K562 (cell line): ENCODE measurements around the gene GPC3. TPM values are rescaled to one million over a fixed set of nuclear protein-coding genes. Genes with fewer than 3 reads are reported as not detected.

Source experiments
- ATAC-seq: fragments of 200-7000 bp; cut with Tn5 transposase; 3 replicates; pipeline ENCODE4 v1.9.1; 2020; ENCODE audit warnings: moderate library complexity
- BruUV-seq: library from RNA; stranded (reverse); fragments of 400-500 nt; replicated peaks from 2 replicates; lab custom pipeline; 2021; lab: Mats Ljungman, UMichigan
- CTCF ChIA-PET: fragments of 300-600 bp; formaldehyde crosslinking; extraction: SDS; loops from one replicate; lab custom pipeline; 2021; ENCODE audit warnings: low intra/inter-chr PET ratio; lab: Yijun Ruan, JAX
- POLR2A ChIA-PET: fragments of 300-600, 350-650 bp; sonication (Branson Sonifier 250); formaldehyde crosslinking; extraction: SDS; loops from one replicate; lab custom pipeline; 2021; ENCODE audit warnings: antibody characterized with exemption, inconsistent platforms; lab: Yijun Ruan, JAX
- DNase-seq, 4 experiments: peaks; one replicate each; pipeline versions ENCODE4 v3.0.0 to v3.0.0-alpha.2; 2011 to 2018; ENCODE audit warnings: low spot score in 3 of 4, mixed read lengths in 3 of 4; ENCODE audit errors: extremely low read depth in 1 of 4
- FAIRE-seq: peaks from 2 replicates; lab custom pipeline; 2011; peaks lifted over from hg19 to GRCh38; lab: Jason Lieb, UNC
- H2AFZ ChIP-seq: 2 replicates; pipeline ENCODE4 v1.6.0; 2011; ENCODE audit warnings: low read depth, low read length, control low read depth, inconsistent platforms
- H3K27ac ChIP-seq: fragments of 200-600 bp; 3 replicates; pipeline ENCODE4 v1.8.0; 2011; ENCODE audit warnings: low read depth, mild to moderate bottlenecking, control low read depth, inconsistent platforms, low read length, moderate library complexity, mixed read lengths; ENCODE audit errors: extremely low read depth
- H3K27me3 ChIP-seq, 2 experiments: fragments of 300-600 bp in 1 of 2; 2 replicates in 1 of 2; 3 replicates in 1 of 2; pipeline versions ENCODE4 v1.6.0 to v1.8.0; 2011; ENCODE audit warnings: inconsistent platforms in 2 of 2, low read length in 2 of 2, mild to moderate bottlenecking in 1 of 2, mixed read lengths in 1 of 2, moderate library complexity in 1 of 2; ENCODE audit not compliant: control insufficient read depth in 2 of 2, insufficient read depth in 2 of 2
- H3K36me3 ChIP-seq: fragments of 300-600 bp; 3 replicates; pipeline ENCODE4 v1.8.0; 2011; ENCODE audit warnings: mild to moderate bottlenecking, low read length, inconsistent platforms; ENCODE audit not compliant: control insufficient read depth, insufficient read depth
- H3K4me1 ChIP-seq, 2 experiments: fragments of 200-600 bp in 1 of 2; replicated peaks in 1 of 2; 2 replicates in 1 of 2; 3 replicates in 1 of 2; pipeline versions ENCODE4 v1.5.1 to v1.8.0; 2011; ENCODE audit warnings: inconsistent platforms in 2 of 2, low read length in 2 of 2, mild to moderate bottlenecking in 1 of 2, mixed read lengths in 1 of 2, moderate library complexity in 1 of 2; ENCODE audit not compliant: control insufficient read depth in 2 of 2, insufficient read depth in 2 of 2
- H3K4me2 ChIP-seq: 2 replicates; pipeline ENCODE4 v1.6.1; 2011; ENCODE audit warnings: low read length, control low read depth, inconsistent platforms, mixed read lengths; ENCODE audit not compliant: insufficient read depth
- H3K4me3 ChIP-seq: fragments of 200-600 bp; sonication (generic), shearing (Covaris generic); 2 replicates; pipeline ENCODE4 v1.5.1; 2016; ENCODE audit warnings: control low read depth, inconsistent platforms
- H3K79me2 ChIP-seq: fragments of 200-600 bp; 3 replicates; pipeline ENCODE4 v1.8.0; 2011; ENCODE audit warnings: low read length, inconsistent platforms; ENCODE audit not compliant: control insufficient read depth, insufficient read depth
- H3K9ac ChIP-seq, 2 experiments: 2 replicates each; pipeline versions ENCODE4 v1.6.0 to v1.6.1; 2011; ENCODE audit warnings: low read depth in 2 of 2, low read length in 2 of 2, control low read depth in 1 of 2, inconsistent platforms in 1 of 2, mild to moderate bottlenecking in 1 of 2, mixed read lengths in 1 of 2; ENCODE audit not compliant: insufficient read depth in 1 of 2
- H3K9me1 ChIP-seq: one replicate; pipeline ENCODE4 v1.6.0; 2011; ENCODE audit warnings: inconsistent platforms, mild to moderate bottlenecking, low read length, moderate library complexity; ENCODE audit not compliant: control insufficient read depth, insufficient read depth
- H3K9me3 ChIP-seq: replicated peaks from 2 replicates; pipeline ENCODE4 v1.5.1; 2011; ENCODE audit warnings: low read depth, low read length, inconsistent platforms; ENCODE audit not compliant: control insufficient read depth, insufficient read depth
- H4K20me1 ChIP-seq: replicated peaks from 2 replicates; pipeline ENCODE4 v1.6.1; 2011; ENCODE audit warnings: low read length, inconsistent platforms, mixed read lengths; ENCODE audit not compliant: control insufficient read depth, insufficient read depth
- ATF1 ChIP-seq, 2 experiments: fragments of 450-650 bp in 1 of 2; IDR thresholded peaks; 2 replicates each; pipeline ENCODE4 v1.6.1; 2016; ENCODE audit warnings: missing compliant biosample characterization in 1 of 2, missing genetic modification characterization in 1 of 2
- BCLAF1 ChIP-seq, 2 experiments: fragments of 450-650 bp in 1 of 2; IDR thresholded peaks; 2 replicates each; pipeline ENCODE4 v1.6.1; 2011 to 2017; ENCODE audit warnings: low read depth in 2 of 2, antibody characterized with exemption in 1 of 2, borderline replicate concordance in 1 of 2, low read length in 1 of 2, mild to moderate bottlenecking in 1 of 2, mixed read lengths in 1 of 2; ENCODE audit not compliant: control insufficient read depth in 1 of 2
- MAFF ChIP-seq: IDR thresholded peaks from 2 replicates; pipeline ENCODE4 v1.6.1; 2012; ENCODE audit warnings: low read length, improper control_type of control experiment
- MAFK ChIP-seq: IDR thresholded peaks from 2 replicates; pipeline ENCODE4 v1.6.1; 2011; ENCODE audit warnings: low read length, improper control_type of control experiment
- MXD1 ChIP-seq: fragments of 250-450 bp; sonication (Bioruptor Pico); IDR thresholded peaks from 2 replicates; pipeline ENCODE4 v1.8.0; 2021; ENCODE audit warnings: borderline replicate concordance, mild to moderate bottlenecking, moderate library complexity; ENCODE audit not compliant: poor library complexity, severe bottlenecking
- NFXL1 ChIP-seq: fragments of 450-650 bp; formaldehyde crosslinking; IDR thresholded peaks from 2 replicates; pipeline ENCODE4 v1.4.0; 2021; ENCODE audit warnings: mild to moderate bottlenecking
- PYGO2 ChIP-seq: fragments of 450-650 bp; IDR thresholded peaks from 2 replicates; pipeline ENCODE4 v1.6.1; 2016; ENCODE audit warnings: mild to moderate bottlenecking, missing genetic modification characterization, moderate library complexity, missing compliant biosample characterization
- RBM25 ChIP-seq: fragments of 200-400 bp; formaldehyde crosslinking; IDR thresholded peaks from 2 replicates; pipeline ENCODE4 v1.6.1; 2018; ENCODE audit warnings: low read length, low read depth, moderate library complexity; ENCODE audit not compliant: severe bottlenecking
- ZNF316 ChIP-seq: fragments of 450-650 bp; IDR thresholded peaks from 2 replicates; pipeline ENCODE4 v1.6.1; 2016
- ZNF318 ChIP-seq, 2 experiments: fragments of 450-650 bp; IDR thresholded peaks; 2 replicates each; pipeline ENCODE4 v1.6.1; 2016; ENCODE audit warnings: mild to moderate bottlenecking in 2 of 2, borderline replicate concordance in 1 of 2, low read depth in 1 of 2, moderate library complexity in 1 of 2
- WGBS: fragments of 100-300 bp; shearing (Covaris generic); methylation state at CpG from one replicate; pipeline ENCODE4 v1.1.6; 2016; ENCODE audit warnings: low coverage, mixed read lengths; ENCODE audit not compliant: insufficient coverage; ENCODE audit errors: missing lambda C conversion rate; 5-methylcytosine and 5-hydroxymethylcytosine counted together
- in situ Hi-C: fragments of 300-500 bp; cut with MboI; formaldehyde crosslinking; loops from 4 replicates; pipeline ENCODE4 v1.15.0; 2018; ENCODE audit warnings: inconsistent platforms, mixed read lengths
- intact Hi-C: fragments of 100-400 bp; cut with micrococcal nuclease; formaldehyde crosslinking; loops from 2 replicates; pipeline ENCODE4 v1.14.2; 2022
- polyA plus RNA-seq, 8 experiments: library from polyadenylated mRNA; depleted of rRNA in 4 of 8; stranded (reverse) in 5 of 8; unstranded in 3 of 8; fragments of >200 nt; fragmentation: Nextera tagmentation in 2 of 8; fragmentation: Illumina TruSeq in 1 of 8; extraction: Ambion mirVana in 2 of 8; extraction: Trizol in 1 of 8; gene quantifications; 2 replicates each; pipeline versions ENCODE4 v1.2.1 to v1.2.3, GENCODE V29; 2011 to 2014; ENCODE audit warnings: inconsistent platforms in 1 of 8, missing spikeins in 1 of 8
- total RNA-seq, 7 experiments: library from RNA; depleted of rRNA in 6 of 7; stranded (reverse); fragments of >200 nt in 6 of 7; fragmentation: Illumina TruSeq in 2 of 7; extraction: Trizol in 2 of 7; gene quantifications; 2 replicates each; pipeline versions ENCODE4 v1.2.1 to v1.2.3, GENCODE V29; 2011 to 2021; ENCODE audit warnings: low replicate concordance in 1 of 7

Gene GPC3
- total and polyA plus RNA-seq, 9 of the 15 experiments (the other 6 are each of a cell fraction or from before 2014, with no cell fraction given), result 0.42 TPM; not detected in 8

DNA sequence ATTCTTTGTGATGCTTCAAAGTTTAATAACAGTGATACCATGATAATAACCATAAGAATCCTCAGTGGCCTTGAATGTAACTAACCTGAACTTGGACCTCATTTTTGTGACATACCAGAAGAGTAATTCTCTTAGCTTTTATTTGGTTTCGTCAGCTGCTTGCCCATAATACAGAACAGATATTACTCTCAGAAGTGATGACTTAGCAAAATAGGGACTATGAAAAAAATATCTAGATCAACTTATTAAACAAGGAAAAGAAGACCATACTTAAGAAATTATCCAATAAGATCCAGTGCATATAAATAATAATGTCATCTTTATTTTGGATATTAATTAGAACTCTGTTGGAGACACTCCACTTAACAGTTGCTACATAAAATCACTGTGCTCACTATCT lies 333.2 kb downstream of the GPC3 start:
- in situ Hi-C loops, result loop anchor here (25.0 kb wide), 1 partner anchor 665 kb away; no protein-coding TSS in a partner anchor
- H3K9me1 ChIP-seq, result no peaks in the 10 kb centered on the region
- DNase-seq (no peak), FAIRE-seq (no peak), ATAC-seq (no peak)
- no peaks in the 10 kb centered on the region for H4K20me1 ChIP-seq
- BruUV-seq, result no TSS peak
- no peaks in the 10 kb centered on the region for H3K79me2 ChIP-seq
- intact Hi-C loops, result loop anchor here (10.0 kb wide), 1 partner anchor 157 kb away; no protein-coding TSS in a partner anchor
- H3K9me3 ChIP-seq, result no peaks in the 10 kb centered on the region
- H3K27me3 ChIP-seq, result no peaks in the 10 kb centered on the region
- H3K4me3 ChIP-seq, result no peak overlapping the region
- H2AFZ ChIP-seq, result no peak overlapping the region
- no peaks in the 10 kb centered on the region for H3K36me3 ChIP-seq
- ChIA-PET POLR2A (no interaction called here), CTCF (no interaction called here)
- no peaks in the 10 kb centered on the region for H3K4me1 ChIP-seq
- no peak overlapping the region for H3K27ac ChIP-seq
- 0% methylated on average over 1 of the region's 1 CpG for WGBS
- H3K9ac ChIP-seq, result no peak overlapping the region
- H3K4me2 ChIP-seq, result no peak overlapping the region
- TF ChIP-seq BCLAF1 (IDR thresholded peaks at IDR 0.05; ENCODE audit: borderline replicate concordance in 1 of 2, control insufficient read depth in 1 of 2, low read depth in 2 of 2, low read length in 1 of 2) (no peak), ZNF316 (peak; percentile 77), PYGO2 (tag) (no peak), RBM25 (no peak), MAFF (peak; percentile 64), NFXL1 (no peak), ATF1 (CRISPR knock-in tag; IDR thresholded peaks at IDR 0.05) (no peak), ATF1 (tag; IDR thresholded peaks at IDR 0.05) (no peak), MXD1 (CRISPR knock-in tag) (no peak), ZNF318 (IDR thresholded peaks at IDR 0.05; ENCODE audit: borderline replicate concordance in 1 of 2, low read depth in 1 of 2) (no peak), MAFK (peak; percentile 74)
